Activated naive CD4-positive, alpha-beta T cell treated with anti-CD3 and anti-CD28 coated beads, Interleukin-2, amount 50 U/mL, for 16 hours (primary cell): ENCODE measurements around the gene RAB30.
"Not testable (repeated sequence)": the region's sequence is repeated elsewhere in the genome, so short reads cannot be mapped to it uniquely, and the experiment has no call there.

Source experiments
- DNase-seq: peaks from one replicate; pipeline ENCODE4 v3.0.0-alpha.2; 2020

RAB30 gene

DNA sequence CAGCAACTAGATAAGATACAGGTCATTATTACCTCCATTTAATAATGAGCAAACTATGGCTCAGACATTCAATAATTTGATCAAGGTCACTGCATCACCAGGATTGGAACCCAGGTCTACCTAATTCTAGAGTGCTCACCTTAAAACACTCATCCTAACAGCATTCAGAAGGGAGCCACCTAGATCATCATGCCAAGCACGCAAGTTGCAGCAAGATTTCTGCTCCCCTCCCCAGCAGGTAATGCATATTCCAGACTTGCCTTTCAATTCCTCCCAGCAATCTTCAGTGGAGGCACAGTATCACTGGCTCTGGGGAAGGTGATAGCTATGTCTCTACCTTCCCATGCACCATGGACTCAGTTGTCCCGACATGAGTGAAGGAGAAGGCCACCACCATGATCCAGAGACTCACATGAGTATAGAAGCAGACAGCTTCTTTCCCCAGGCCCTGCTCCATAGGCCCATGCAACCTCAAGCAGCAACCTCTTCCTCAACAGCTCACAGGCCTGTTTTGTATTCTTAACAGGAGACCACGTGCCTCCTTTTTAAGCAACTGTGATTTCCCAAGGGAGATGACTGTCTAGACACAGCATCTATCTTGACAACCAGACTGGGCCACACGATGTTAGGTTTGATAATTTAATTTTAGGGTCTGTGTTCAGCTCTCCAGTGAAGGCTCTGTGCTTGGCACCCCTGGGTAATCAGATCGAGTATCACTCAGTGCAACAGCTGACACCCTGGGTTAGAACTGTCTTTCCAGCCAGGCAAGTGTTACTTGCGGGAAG lies 36.4 kb downstream of the RAB30 start:
- no peak for DNase-seq

GRCh38 chr11:83034673-83035014 lies 37.1 kb downstream of the RAB30 start:
- DNase-seq: no peak

- no peak for DNase-seq
Measured at GRCh38 chr11:83033972-83034672, 37.6 kb downstream of the RAB30 start.

- no peak for DNase-seq
Measured at GRCh38 chr11:83033371-83033770, 38.3 kb downstream of the RAB30 start.

DNA sequence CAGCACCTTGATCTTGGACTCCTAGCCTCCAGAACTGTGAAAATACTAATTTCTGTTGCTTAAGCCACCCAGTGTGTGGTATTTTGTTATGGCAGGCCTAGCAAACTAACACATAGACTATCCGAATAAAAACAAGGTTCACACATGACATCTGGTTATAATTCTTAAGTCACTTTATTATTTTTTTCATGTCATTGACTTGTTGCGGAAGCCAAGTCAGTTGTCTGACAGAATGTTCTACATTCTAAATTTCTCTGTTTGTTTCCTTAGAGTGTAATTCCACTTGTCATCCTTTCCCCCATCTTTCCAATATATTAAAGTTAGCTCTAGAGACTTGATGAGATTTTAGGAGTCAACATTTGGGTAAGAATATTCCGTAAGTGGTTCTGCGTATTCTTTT lies 40.6 kb downstream of the RAB30 start:
- no peak for DNase-seq

DNA sequence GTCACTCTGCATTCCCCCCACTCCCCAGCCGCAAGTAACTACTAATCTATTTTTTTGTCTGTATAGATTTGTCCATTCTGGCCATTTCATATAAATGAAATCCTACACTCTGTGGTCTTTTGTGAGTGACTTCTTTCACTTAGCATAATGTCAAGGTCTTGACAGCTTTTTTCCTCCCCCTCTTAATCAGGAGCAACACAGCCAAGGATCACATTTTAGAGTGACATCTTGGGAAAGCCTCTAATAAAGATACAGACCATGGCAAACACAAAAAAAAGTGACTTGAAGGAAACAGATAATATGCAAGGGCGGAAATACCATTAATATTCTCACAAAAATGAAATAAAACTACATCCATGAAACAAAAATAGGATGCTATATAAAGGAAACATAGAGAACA lies 43.9 kb downstream of the RAB30 start:
- no peak for DNase-seq

GRCh38 chr11:83027289-83027688 lies 44.4 kb downstream of the RAB30 start:
- DNase-seq: no peak

DNA sequence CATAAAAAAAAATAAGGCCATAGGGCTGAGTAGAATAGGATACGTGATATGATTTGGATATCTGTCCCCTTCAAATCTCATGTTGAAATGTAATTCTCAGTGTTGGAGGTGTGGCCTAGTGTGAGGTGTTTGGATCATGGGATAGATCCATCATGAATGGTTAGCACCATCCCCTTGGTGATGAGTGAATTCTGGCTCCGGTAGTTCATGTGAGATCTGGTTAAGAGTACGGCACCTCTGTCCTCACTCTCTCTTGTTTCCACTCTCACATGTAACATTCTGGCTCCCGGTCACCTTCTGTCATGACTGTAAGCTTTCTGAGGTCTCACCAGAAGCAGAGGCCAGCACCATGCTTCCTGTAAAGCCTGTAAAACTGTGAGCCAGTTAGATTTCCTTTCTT lies 45.5 kb downstream of the RAB30 start:
- no peak for DNase-seq

- no peak for DNase-seq
Measured at GRCh38 chr11:83025267-83025704, 46.4 kb downstream of the RAB30 start.

DNA sequence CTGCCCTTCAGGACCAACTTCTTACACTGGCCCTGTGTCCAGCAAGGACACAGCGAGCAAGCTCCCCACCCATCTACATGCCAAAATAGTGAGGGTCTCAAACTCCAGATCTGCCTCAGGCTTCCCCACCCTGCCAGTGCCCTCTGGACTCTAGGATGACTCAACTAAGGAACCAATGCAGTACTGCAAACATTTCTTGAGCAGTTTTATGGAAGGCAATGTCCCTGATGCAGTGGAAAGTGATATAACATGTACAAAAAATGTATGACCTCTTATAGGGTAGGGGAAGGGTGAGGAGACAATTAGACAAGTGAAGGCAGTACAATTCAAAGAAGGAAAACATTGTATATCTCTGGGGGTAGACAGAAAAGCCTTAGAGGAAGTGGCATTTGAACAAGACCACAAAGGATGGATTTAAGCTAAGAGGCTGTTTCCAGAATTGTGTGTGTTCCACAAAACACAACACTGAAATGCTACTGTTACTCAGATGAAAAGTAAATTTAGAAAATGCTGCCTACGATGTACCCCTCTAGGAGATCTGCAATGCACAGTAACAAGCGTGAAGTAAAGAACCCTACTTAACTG lies 47.3 kb downstream of the RAB30 start:
- DNase-seq: no peak

DNA sequence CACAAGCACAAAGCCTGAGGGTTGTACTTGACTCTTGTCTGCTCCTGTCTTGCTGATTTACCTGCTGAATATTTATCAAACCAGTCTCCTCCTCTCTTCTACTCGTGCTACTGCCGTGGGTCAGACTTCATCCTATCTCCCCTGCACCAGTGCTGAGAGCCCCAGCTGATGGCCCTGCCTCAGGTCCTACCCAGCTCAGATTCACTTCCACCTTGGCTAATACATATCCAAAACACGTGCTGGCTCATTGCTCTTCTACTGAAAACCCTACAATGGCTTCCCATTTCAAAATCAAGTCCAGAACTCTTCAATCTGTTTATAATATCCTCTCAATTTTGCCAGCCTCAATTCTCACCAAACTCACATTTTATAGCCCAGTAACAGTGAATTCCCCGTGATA lies 48.3 kb downstream of the RAB30 start:
- no peak for DNase-seq

GRCh38 chr11:83021780-83022125 lies 49.9 kb downstream of the RAB30 start:
- no peak for DNase-seq

DNA sequence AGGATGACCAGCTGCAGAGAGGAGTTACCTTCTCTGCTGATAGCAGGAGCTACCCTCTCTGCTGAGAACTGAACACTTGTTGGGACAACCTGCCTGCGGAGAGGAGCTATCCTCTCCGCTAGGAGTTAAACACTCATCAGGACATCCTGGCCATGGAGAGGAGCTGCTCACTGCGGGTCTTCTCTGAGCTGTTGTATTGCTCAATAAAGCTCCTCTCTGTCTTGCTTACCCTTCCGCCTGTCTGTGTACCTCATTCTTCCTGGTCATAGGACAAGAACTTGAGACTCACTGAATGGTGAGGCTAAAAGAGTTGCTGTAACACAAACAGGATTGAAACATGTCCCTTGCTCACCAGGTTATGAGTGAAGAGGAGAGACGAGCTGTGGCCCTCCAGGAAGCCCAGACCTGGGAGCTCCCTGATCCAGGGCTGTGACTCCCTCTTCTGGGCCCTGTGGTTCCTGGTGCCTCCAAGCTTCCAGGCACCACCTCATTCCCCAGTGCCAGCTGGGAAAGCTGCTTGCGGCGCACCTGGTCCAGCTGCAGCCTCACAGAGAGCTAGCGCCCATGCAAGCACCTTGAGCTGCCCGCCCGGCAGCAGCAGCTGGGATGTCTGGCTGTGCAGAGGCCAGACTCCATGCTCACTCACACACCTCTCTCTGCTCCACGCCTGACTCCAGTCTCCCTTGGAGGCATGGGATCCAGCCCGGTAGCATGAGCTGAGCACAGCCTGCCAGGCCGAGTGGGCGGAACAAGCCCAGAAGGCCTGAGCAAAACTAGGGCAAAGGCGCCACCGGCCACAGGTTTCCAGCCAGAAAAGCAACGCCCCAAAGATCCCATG lies 50.5 kb downstream of the RAB30 start:
- no peak for DNase-seq

DNA sequence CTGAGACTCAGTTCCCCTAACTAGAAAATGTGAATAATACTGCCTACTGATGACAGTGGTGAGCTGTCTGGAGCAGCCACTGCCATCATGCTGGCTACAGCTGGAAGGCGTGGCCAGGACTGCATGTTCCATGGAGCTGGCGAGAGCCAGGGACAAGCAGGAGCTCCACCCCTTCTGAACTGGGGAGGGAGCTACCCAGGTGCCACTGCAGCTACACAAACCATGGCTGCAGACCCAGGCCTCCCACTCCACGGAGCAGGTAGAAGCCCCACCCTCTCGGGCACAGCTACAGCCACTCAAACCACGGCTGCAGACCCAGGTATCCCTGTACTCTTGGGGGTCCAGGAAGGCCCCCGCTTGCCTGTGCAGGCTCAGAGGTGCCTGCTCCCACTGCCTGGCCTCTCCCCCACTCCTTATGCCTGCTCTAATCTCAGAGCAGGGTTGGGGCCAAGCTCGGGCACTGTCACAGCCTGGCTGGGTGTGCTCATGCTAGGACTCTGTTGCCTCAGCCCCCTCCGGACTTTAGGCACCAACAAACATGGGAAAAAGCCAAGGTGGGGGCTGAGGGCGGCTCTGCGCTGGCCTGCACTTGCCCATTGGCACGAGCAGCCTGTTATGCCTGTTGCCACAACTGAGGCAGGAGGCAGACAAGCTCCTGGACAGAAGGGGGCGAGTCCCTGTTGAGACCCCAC lies 51.7 kb downstream of the RAB30 start:
- no peak for DNase-seq

GRCh38 chr11:83014951-83015350 lies 56.7 kb downstream of the RAB30 start:
- DNase-seq: no peak

GRCh38 chr11:83012168-83013067 lies 59.3 kb downstream of the RAB30 start:
- no peak for DNase-seq

DNA sequence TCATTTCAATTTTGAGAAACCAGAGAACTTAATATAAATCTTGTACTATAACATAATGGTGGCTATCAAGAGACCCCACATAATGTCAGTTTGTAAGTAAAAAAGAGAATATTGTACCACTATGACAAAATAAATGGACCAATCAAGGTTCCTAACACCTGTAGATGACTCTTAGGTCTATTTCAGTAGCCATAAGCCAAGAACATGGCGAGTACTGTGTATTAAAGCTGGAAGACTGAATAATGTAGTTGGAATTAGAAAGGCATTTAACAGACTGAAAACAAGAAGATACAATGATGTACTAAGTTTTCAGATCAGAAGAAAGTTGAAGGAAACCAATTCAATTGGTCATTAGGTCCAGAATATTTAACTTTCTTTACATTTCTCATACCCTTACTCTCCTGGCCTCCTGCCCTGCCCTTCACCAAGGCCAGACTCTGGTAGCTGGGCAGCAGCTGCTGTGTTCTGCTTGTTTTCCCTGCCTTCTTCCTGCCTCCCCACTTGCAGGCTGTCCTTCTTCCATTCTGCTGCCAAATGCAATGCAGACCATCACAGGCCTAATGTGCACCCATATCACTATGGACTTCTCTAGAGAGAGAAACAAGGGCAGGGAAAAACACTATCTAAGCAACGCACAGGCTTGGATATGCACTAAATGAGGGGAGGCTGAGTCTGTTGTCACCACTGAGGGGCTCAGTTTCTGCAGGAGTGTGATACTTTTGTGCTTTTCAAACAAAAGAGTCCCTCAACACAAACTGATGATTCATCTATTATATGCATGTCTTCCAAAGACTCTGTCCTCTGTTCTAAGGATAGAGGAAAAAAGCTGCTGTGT lies 60.1 kb downstream of the RAB30 start:
- no peak for DNase-seq

- no peak for DNase-seq
Measured at GRCh38 chr11:83009999-83010398, 61.7 kb downstream of the RAB30 start.

- DNase-seq: not testable (repeated sequence)
Measured at GRCh38 chr11:83009136-83009535, 62.6 kb downstream of the RAB30 start.

GRCh38 chr11:83008581-83008923 lies 63.1 kb downstream of the RAB30 start:
- no peak for DNase-seq
